Ascending aorta (tissue), 2 donors: Measurements from ENCODE around the gene TRIM22. TPM values are rescaled to one million over a fixed set of nuclear protein-coding genes. Genes with fewer than 3 reads are reported as not detected.
"Not testable (repeated sequence)": the region's sequence is repeated elsewhere in the genome, so short reads cannot be mapped to it uniquely, and the experiment has no call there.

Experiments
- DNase-seq, 2 donors: peaks; one replicate each; pipeline ENCODE4 v3.0.0-alpha.2; 2019; ENCODE audit warnings: low spot score in 2 of 2
- H3K27ac ChIP-seq, 2 donors: fragments of 200-600 bp; sonication (generic); one replicate each; pipeline ENCODE4 v1.5.1; 2016 to 2017; ENCODE audit warnings: mild to moderate bottlenecking in 1 of 2
- H3K27me3 ChIP-seq: fragments of 200-600 bp; sonication (generic); one replicate; pipeline ENCODE4 v1.5.1; 2017
- H3K36me3 ChIP-seq, 2 donors: fragments of 200-600 bp; sonication (generic); one replicate each; pipeline ENCODE4 v1.5.1; 2016
- H3K4me1 ChIP-seq, 2 donors: fragments of 200-600 bp; sonication (generic); one replicate each; pipeline ENCODE4 v1.5.1; 2016 to 2017; ENCODE audit warnings: mild to moderate bottlenecking in 1 of 2
- H3K4me3 ChIP-seq, 2 donors: fragments of 200-600 bp; sonication (generic); one replicate each; pipeline ENCODE4 v1.5.1; 2016 to 2017; ENCODE audit warnings: mild to moderate bottlenecking in 1 of 2
- H3K9me3 ChIP-seq, 2 donors: fragments of 200-600 bp; sonication (generic); one replicate each; pipeline ENCODE4 v1.5.1; 2016
- CTCF ChIP-seq, 3 experiments: fragments of 200-600 bp in 2 of 3; fragments of 450-650 bp in 1 of 3; sonication (generic) in 2 of 3; IDR thresholded peaks; one replicate each; pipeline ENCODE4 v1.5.1; 2016 to 2019; ENCODE audit warnings: antibody characterized with exemption in 3 of 3, mild to moderate bottlenecking in 1 of 3, moderate library complexity in 1 of 3
- intact Hi-C: fragments of 100-400 bp; cut with DNase I; formaldehyde crosslinking; loops from one replicate; pipeline ENCODE4 v1.15.1; 2023
- total RNA-seq: library from RNA; depleted of rRNA; stranded (reverse); fragments of >200 nt; gene quantifications from one replicate; pipeline ENCODE4 v1.1.0, GENCODE V29; 2016

Gene TRIM22
- total RNA-seq, 1 donor from 2014 or later: 32.5 TPM

GRCh38 chr11:5684646-5685362 is 4.8 kb upstream of the TRIM22 start, which contains the start of gene TRIM5:
Gene TRIM5, minus strand, starts transcription at chr11:5685074. Its CDS starts 4,897 bp downstream, at chr11:5680177.
- Histone ChIP-seq H3K4me3 (peak within 1 kb of the TSS; percentile 60 to 64), H3K36me3 (peaks cover 0 to 2% of the 10 kb centered on the region in 2 donors), H3K9me3 (no peaks in the 10 kb centered on the region), H3K27ac (peak within 1 kb of the TSS; percentile 88 to 94), H3K4me1 (peaks cover 3 to 12% of the 10 kb centered on the region in 2 donors), H3K27me3 (no peaks in the 10 kb centered on the region)
- DNase-seq: peak; percentile 70 to 96
- peak; percentile 48 to 72 (median 55) for TF ChIP-seq CTCF (IDR thresholded peaks at IDR 0.05)
- intact Hi-C loops: loop anchor here (2.0 to 10.0 kb wide), 6 partner anchors 63 to 1078 kb away; partner anchors contain the start of genes CAVIN3, CNGA4, OR52N2 and TRIM6

- no peak for TF ChIP-seq CTCF (IDR thresholded peaks at IDR 0.05)
- Histone ChIP-seq H3K4me3 (no peak overlapping the region), H3K36me3 (no peaks in the 10 kb centered on the region), H3K9me3 (no peaks in the 10 kb centered on the region), H3K27me3 (no peaks in the 10 kb centered on the region), H3K27ac (no peak overlapping the region), H3K4me1 (peaks cover 3 to 12% of the 10 kb centered on the region in 2 donors)
- no peak for DNase-seq
- intact Hi-C loops: loop anchor here (5.0 to 10.0 kb wide), 4 partner anchors 121 to 1079 kb away; partner anchors contain the start of genes CAVIN3, CNGA4, OR52N2 and TRIM68
These were observed 3.2 kb upstream of the TRIM22 start for GRCh38 chr11:5686426-5686825.

- intact Hi-C loops: loop anchor here (5.0 to 10.0 kb wide), 4 partner anchors 119 to 1081 kb away; partner anchors contain the start of genes CAVIN3, CNGA4, OR52N2 and TRIM68
- Histone ChIP-seq H3K27ac (peak overlapping the region; percentile 82 to 87), H3K4me1 (peaks cover 3 to 17% of the 10 kb centered on the region in 2 donors), H3K9me3 (no peaks in the 10 kb centered on the region), H3K4me3 (no peak overlapping the region), H3K36me3 (no peaks in the 10 kb centered on the region), H3K27me3 (no peaks in the 10 kb centered on the region)
- TF ChIP-seq CTCF (IDR thresholded peaks at IDR 0.05): no peak
- DNase-seq: no peak
These were observed 1.1 kb upstream of the TRIM22 start for GRCh38 chr11:5688482-5688881.

GRCh38 chr11:5690216-5690615 is 626 bp downstream of the TRIM22 start:
- no peaks in the 10 kb centered on the region for H3K36me3 ChIP-seq
- peak overlapping the region; percentile 82 to 87 for H3K27ac ChIP-seq
- H3K4me1 ChIP-seq: peaks cover 3 to 20% of the 10 kb centered on the region in 2 donors
- H3K9me3 ChIP-seq: no peaks in the 10 kb centered on the region
- no peak for TF ChIP-seq CTCF (IDR thresholded peaks at IDR 0.05)
- no peak for DNase-seq
- H3K27me3 ChIP-seq: no peaks in the 10 kb centered on the region
- intact Hi-C loops: loop anchor here (10.0 kb wide), 2 partner anchors 995 to 1825 kb away; partner anchors contain the start of genes MRPL17 and PPFIBP2
- H3K4me3 ChIP-seq: peak overlapping the region; percentile 48 to 63

GRCh38 chr11:5690736-5691135 is 1.1 kb downstream of the TRIM22 start:
- DNase-seq: no peak
- H3K4me1 ChIP-seq: peaks cover 0 to 17% of the 10 kb centered on the region in 2 donors
- intact Hi-C loops: loop anchor here (10.0 kb wide), 2 partner anchors 994 to 1824 kb away; partner anchors contain the start of genes MRPL17 and PPFIBP2

GRCh38 chr11:5691238-5691963 is 1.8 kb downstream of the TRIM22 start:
- not testable (repeated sequence) for DNase-seq, H3K9me3 ChIP-seq, H3K27me3 ChIP-seq, H3K36me3 ChIP-seq
- intact Hi-C loops: loop anchor here (10.0 kb wide), 2 partner anchors 993 to 1823 kb away; partner anchors contain the start of genes MRPL17 and PPFIBP2
- Histone ChIP-seq H3K4me3 (peak overlapping the region; percentile 48 to 63), H3K4me1 (peaks cover 0 to 17% of the 10 kb centered on the region in 2 donors), H3K27ac (peak overlapping the region; percentile 82 to 87)

More at GRCh38 chr11:5690736-5691135, 1.1 kb downstream of the TRIM22 start:
- no peak for TF ChIP-seq CTCF (IDR thresholded peaks at IDR 0.05)
- Histone ChIP-seq H3K9me3 (no peaks in the 10 kb centered on the region), H3K4me3 (peak overlapping the region; percentile 48 to 63), H3K27me3 (no peaks in the 10 kb centered on the region), H3K36me3 (no peaks in the 10 kb centered on the region), H3K27ac (peak overlapping the region; percentile 82 to 87)
